ENCODE results near the gene VAMP2. TPM values are rescaled to one million over a fixed set of nuclear protein-coding genes. Genes with fewer than 3 reads are reported as not detected.

VAMP2 gene
- total RNA-seq, 1 donor from 2014 or later: 46.4 TPM

DNA sequence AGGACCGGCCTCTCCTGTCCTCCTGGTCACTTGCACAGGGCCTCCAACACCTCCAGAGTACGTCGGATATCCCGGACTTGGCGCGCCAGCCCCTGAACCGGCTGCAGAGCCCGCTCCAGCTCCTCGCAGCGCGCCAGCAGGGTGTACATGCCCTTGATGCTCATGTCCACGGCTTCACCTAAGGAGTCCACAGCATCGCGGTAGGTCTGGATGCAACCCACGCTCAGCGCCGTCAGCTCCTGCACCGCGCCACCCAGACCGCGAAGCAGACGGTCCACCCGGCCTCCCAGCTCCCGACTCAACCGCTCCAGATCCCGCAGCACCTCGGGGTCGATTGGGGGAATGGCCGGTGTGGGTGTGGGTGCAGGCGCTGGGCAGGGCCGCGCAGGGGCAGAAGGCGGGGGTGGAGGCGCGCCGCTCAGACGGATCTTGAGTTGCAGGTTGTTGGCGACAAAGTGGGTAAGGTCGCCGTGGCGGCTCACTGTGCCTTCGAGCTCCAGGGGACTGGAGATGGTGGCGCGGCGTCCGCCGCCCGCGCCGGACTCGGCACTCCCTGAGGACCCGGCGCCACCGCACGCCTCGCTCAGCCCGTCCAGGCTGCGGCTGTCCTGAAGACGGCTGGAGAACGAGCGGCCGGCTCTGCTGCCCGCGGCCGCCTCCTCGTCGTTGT, 26.4 kb upstream of the VAMP2 start:
- TF ChIP-seq, protein P1, sequence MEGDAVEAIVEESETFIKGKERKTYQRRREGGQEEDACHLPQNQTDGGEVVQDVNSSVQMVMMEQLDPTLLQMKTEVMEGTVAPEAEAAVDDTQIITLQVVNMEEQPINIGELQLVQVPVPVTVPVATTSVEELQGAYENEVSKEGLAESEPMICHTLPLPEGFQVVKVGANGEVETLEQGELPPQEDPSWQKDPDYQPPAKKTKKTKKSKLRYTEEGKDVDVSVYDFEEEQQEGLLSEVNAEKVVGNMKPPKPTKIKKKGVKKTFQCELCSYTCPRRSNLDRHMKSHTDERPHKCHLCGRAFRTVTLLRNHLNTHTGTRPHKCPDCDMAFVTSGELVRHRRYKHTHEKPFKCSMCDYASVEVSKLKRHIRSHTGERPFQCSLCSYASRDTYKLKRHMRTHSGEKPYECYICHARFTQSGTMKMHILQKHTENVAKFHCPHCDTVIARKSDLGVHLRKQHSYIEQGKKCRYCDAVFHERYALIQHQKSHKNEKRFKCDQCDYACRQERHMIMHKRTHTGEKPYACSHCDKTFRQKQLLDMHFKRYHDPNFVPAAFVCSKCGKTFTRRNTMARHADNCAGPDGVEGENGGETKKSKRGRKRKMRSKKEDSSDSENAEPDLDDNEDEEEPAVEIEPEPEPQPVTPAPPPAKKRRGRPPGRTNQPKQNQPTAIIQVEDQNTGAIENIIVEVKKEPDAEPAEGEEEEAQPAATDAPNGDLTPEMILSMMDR (IDR thresholded peaks at IDR 0.05; ENCODE audit: unreplicated experiment): no peak
- Mint-ChIP-seq H3K36me3 (ENCODE audit: insufficient read depth) (no peaks in the 10 kb centered on the region), H3K4me3 (ENCODE audit: low read depth) (no peak overlapping the region), H3K27me3 (no peaks in the 10 kb centered on the region), H3K4me1 (ENCODE audit: low read depth) (peaks cover 1% of the 10 kb centered on the region), H3K27ac (no peak overlapping the region), H3K9me3 (ENCODE audit: low read depth) (no peaks in the 10 kb centered on the region)
- DNase-seq (ENCODE audit: low spot score, unreplicated experiment): peak; percentile 24

DNA sequence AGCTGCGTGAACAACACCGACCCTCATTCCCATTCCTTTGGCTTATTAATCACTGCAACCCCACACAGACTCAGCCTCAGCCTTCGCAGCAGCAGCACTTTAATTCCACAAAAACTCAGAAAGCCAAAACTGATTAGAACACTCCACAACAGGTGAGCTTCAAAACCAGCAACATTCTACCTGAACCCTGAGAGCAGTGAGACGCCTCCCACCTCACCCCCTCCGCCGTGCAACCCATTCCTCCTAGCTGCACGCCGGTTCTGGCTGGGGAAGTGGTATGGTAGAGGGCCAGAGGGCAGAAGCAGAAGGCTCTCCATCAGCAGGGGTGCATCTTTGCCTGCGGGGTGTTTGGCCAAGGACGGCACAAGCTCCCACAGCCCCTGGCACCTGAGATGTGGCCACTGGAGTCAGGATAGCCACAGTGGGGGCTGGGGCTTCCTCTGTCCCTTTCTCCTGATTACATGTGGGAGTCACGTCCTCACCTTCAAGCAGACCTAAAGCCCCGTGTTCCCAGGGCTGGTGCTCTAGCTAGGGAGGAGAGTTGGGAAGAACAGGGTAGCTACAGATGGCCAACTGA, 25.6 kb upstream of the VAMP2 start:
- H3K4me1 Mint-ChIP-seq (ENCODE audit: low read depth): peaks cover 1% of the 10 kb centered on the region
- TF ChIP-seq, protein P1 (IDR thresholded peaks at IDR 0.05; ENCODE audit: unreplicated experiment): no peak
- no peak overlapping the region for H3K27ac Mint-ChIP-seq
- DNase-seq (ENCODE audit: low spot score, unreplicated experiment): no peak
- H3K36me3 Mint-ChIP-seq (ENCODE audit: insufficient read depth): no peaks in the 10 kb centered on the region
- H3K27me3 Mint-ChIP-seq: no peaks in the 10 kb centered on the region
- H3K9me3 Mint-ChIP-seq (ENCODE audit: low read depth): no peaks in the 10 kb centered on the region
- no peak overlapping the region for H3K4me3 Mint-ChIP-seq (ENCODE audit: low read depth)

- Mint-ChIP-seq H3K4me3 (ENCODE audit: low read depth) (no peak overlapping the region), H3K4me1 (ENCODE audit: low read depth) (peaks cover 1% of the 10 kb centered on the region), H3K9me3 (ENCODE audit: low read depth) (no peaks in the 10 kb centered on the region), H3K27ac (no peak overlapping the region), H3K27me3 (peaks cover 4% of the 10 kb centered on the region), H3K36me3 (ENCODE audit: insufficient read depth) (no peaks in the 10 kb centered on the region)
- peak; percentile 90 for DNase-seq (ENCODE audit: low spot score, unreplicated experiment)
- TF ChIP-seq, protein P1 (IDR thresholded peaks at IDR 0.05; ENCODE audit: unreplicated experiment): no peak
Observed at GRCh38 chr17:8187517-8188262, 24.9 kb upstream of the VAMP2 start.

GRCh38 chr17:8186787-8187516, 24.2 kb upstream of the VAMP2 start:
- Mint-ChIP-seq H3K27ac (no peak overlapping the region), H3K9me3 (ENCODE audit: low read depth) (no peaks in the 10 kb centered on the region), H3K4me1 (ENCODE audit: low read depth) (peaks cover 1% of the 10 kb centered on the region), H3K4me3 (ENCODE audit: low read depth) (no peak overlapping the region), H3K27me3 (peaks cover 4% of the 10 kb centered on the region), H3K36me3 (ENCODE audit: insufficient read depth) (no peaks in the 10 kb centered on the region)
- TF ChIP-seq, protein P1 (IDR thresholded peaks at IDR 0.05; ENCODE audit: unreplicated experiment): no peak
- peak; percentile 91 for DNase-seq (ENCODE audit: low spot score, unreplicated experiment)

DNA sequence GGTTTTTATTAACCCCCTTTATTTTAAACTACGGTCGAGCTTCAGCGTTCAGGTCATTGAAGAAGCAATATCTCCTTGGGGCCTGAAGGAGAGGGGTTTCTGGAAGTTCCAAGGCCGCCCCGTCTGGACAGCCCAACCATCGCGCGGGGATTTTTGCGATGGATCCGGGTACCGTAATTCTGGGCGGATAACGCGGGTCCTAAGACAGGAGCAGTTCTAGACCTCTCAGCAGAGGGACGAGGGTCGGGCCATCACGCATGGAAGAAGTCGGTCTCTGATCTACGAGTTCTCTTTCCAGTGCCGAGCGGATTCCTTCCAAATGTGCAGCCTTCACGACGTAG, 23.7 kb upstream of the VAMP2 start:
- no peak overlapping the region for H3K4me3 Mint-ChIP-seq (ENCODE audit: low read depth)
- TF ChIP-seq, protein P1 (IDR thresholded peaks at IDR 0.05; ENCODE audit: unreplicated experiment): peak; percentile 46
- H3K9me3 Mint-ChIP-seq (ENCODE audit: low read depth): no peaks in the 10 kb centered on the region
- no peak overlapping the region for H3K27ac Mint-ChIP-seq
- peaks cover 4% of the 10 kb centered on the region for H3K27me3 Mint-ChIP-seq
- DNase-seq (ENCODE audit: low spot score, unreplicated experiment): no peak
- H3K4me1 Mint-ChIP-seq (ENCODE audit: low read depth): peaks cover 1% of the 10 kb centered on the region
- H3K36me3 Mint-ChIP-seq (ENCODE audit: insufficient read depth): no peaks in the 10 kb centered on the region
